K562 (cell line): Measurements from ENCODE around the gene CMTR2. TPM values are rescaled to one million over a fixed set of nuclear protein-coding genes. Genes with fewer than 3 reads are reported as not detected.

Source experiments
- ATAC-seq: fragments of 200-7000 bp; cut with Tn5 transposase; 3 replicates; pipeline ENCODE4 v1.9.1; 2020; ENCODE audit warnings: moderate library complexity
- BruUV-seq: library from RNA; stranded (reverse); fragments of 400-500 nt; replicated peaks from 2 replicates; lab custom pipeline; 2021; lab: Mats Ljungman, UMichigan
- CTCF ChIA-PET: fragments of 300-600 bp; formaldehyde crosslinking; extraction: SDS; loops from one replicate; lab custom pipeline; 2021; ENCODE audit warnings: low intra/inter-chr PET ratio; lab: Yijun Ruan, JAX
- POLR2A ChIA-PET: fragments of 300-600, 350-650 bp; sonication (Branson Sonifier 250); formaldehyde crosslinking; extraction: SDS; loops from one replicate; lab custom pipeline; 2021; ENCODE audit warnings: antibody characterized with exemption, inconsistent platforms; lab: Yijun Ruan, JAX
- DNase-seq, 4 experiments: peaks; one replicate each; pipeline versions ENCODE4 v3.0.0 to v3.0.0-alpha.2; 2011 to 2018; ENCODE audit warnings: low spot score in 3 of 4, mixed read lengths in 3 of 4; ENCODE audit errors: extremely low read depth in 1 of 4
- FAIRE-seq: peaks from 2 replicates; lab custom pipeline; 2011; peaks lifted over from hg19 to GRCh38; lab: Jason Lieb, UNC
- H2AFZ ChIP-seq: 2 replicates; pipeline ENCODE4 v1.6.0; 2011; ENCODE audit warnings: low read depth, low read length, control low read depth, inconsistent platforms
- H3K27ac ChIP-seq: fragments of 200-600 bp; 3 replicates; pipeline ENCODE4 v1.8.0; 2011; ENCODE audit warnings: low read depth, mild to moderate bottlenecking, control low read depth, inconsistent platforms, low read length, moderate library complexity, mixed read lengths; ENCODE audit errors: extremely low read depth
- H3K27me3 ChIP-seq, 2 experiments: fragments of 300-600 bp in 1 of 2; 2 replicates in 1 of 2; 3 replicates in 1 of 2; pipeline versions ENCODE4 v1.6.0 to v1.8.0; 2011; ENCODE audit warnings: inconsistent platforms in 2 of 2, low read length in 2 of 2, mild to moderate bottlenecking in 1 of 2, mixed read lengths in 1 of 2, moderate library complexity in 1 of 2; ENCODE audit not compliant: control insufficient read depth in 2 of 2, insufficient read depth in 2 of 2
- H3K36me3 ChIP-seq: fragments of 300-600 bp; 3 replicates; pipeline ENCODE4 v1.8.0; 2011; ENCODE audit warnings: mild to moderate bottlenecking, low read length, inconsistent platforms; ENCODE audit not compliant: control insufficient read depth, insufficient read depth
- H3K4me1 ChIP-seq, 2 experiments: fragments of 200-600 bp in 1 of 2; replicated peaks in 1 of 2; 2 replicates in 1 of 2; 3 replicates in 1 of 2; pipeline versions ENCODE4 v1.5.1 to v1.8.0; 2011; ENCODE audit warnings: inconsistent platforms in 2 of 2, low read length in 2 of 2, mild to moderate bottlenecking in 1 of 2, mixed read lengths in 1 of 2, moderate library complexity in 1 of 2; ENCODE audit not compliant: control insufficient read depth in 2 of 2, insufficient read depth in 2 of 2
- H3K4me2 ChIP-seq: 2 replicates; pipeline ENCODE4 v1.6.1; 2011; ENCODE audit warnings: low read length, control low read depth, inconsistent platforms, mixed read lengths; ENCODE audit not compliant: insufficient read depth
- H3K4me3 ChIP-seq: fragments of 200-600 bp; sonication (generic), shearing (Covaris generic); 2 replicates; pipeline ENCODE4 v1.5.1; 2016; ENCODE audit warnings: control low read depth, inconsistent platforms
- H3K79me2 ChIP-seq: fragments of 200-600 bp; 3 replicates; pipeline ENCODE4 v1.8.0; 2011; ENCODE audit warnings: low read length, inconsistent platforms; ENCODE audit not compliant: control insufficient read depth, insufficient read depth
- H3K9ac ChIP-seq, 2 experiments: 2 replicates each; pipeline versions ENCODE4 v1.6.0 to v1.6.1; 2011; ENCODE audit warnings: low read depth in 2 of 2, low read length in 2 of 2, control low read depth in 1 of 2, inconsistent platforms in 1 of 2, mild to moderate bottlenecking in 1 of 2, mixed read lengths in 1 of 2; ENCODE audit not compliant: insufficient read depth in 1 of 2
- H3K9me1 ChIP-seq: one replicate; pipeline ENCODE4 v1.6.0; 2011; ENCODE audit warnings: inconsistent platforms, mild to moderate bottlenecking, low read length, moderate library complexity; ENCODE audit not compliant: control insufficient read depth, insufficient read depth
- H3K9me3 ChIP-seq: replicated peaks from 2 replicates; pipeline ENCODE4 v1.5.1; 2011; ENCODE audit warnings: low read depth, low read length, inconsistent platforms; ENCODE audit not compliant: control insufficient read depth, insufficient read depth
- H4K20me1 ChIP-seq: replicated peaks from 2 replicates; pipeline ENCODE4 v1.6.1; 2011; ENCODE audit warnings: low read length, inconsistent platforms, mixed read lengths; ENCODE audit not compliant: control insufficient read depth, insufficient read depth
- CHD1 ChIP-seq: fragments of 200-600 bp; sonication (generic); IDR thresholded peaks from one replicate; pipeline ENCODE4 v1.6.1; 2012; ENCODE audit warnings: mild to moderate bottlenecking, moderate library complexity, low read length, inconsistent platforms
- HMG20A ChIP-seq: fragments of 450-650 bp; formaldehyde crosslinking; conservative IDR thresholded peaks from 2 replicates; pipeline ENCODE4 v1.4.0; 2020; ENCODE audit warnings: mild to moderate bottlenecking, mixed read lengths
- IRF2 ChIP-seq: sonication (generic); formaldehyde crosslinking; IDR thresholded peaks from 2 replicates; pipeline ENCODE4 v1.8.1; 2022; ENCODE audit warnings: mild to moderate bottlenecking, missing genetic modification reagents
- KLF13 ChIP-seq: fragments of 450-650 bp; IDR thresholded peaks from 2 replicates; pipeline ENCODE4 v1.6.1; 2016; ENCODE audit warnings: missing genetic modification characterization, low read depth, mild to moderate bottlenecking, missing compliant biosample characterization, moderate library complexity, borderline replicate concordance
- NR2F6 ChIP-seq: fragments of 450-650 bp; formaldehyde crosslinking; IDR thresholded peaks from 2 replicates; pipeline ENCODE4 v1.4.0; 2020; ENCODE audit warnings: mild to moderate bottlenecking
- POLR2H ChIP-seq: IDR thresholded peaks from 2 replicates; pipeline ENCODE4 v1.6.1; 2016; ENCODE audit warnings: missing genetic modification characterization, low read depth, mild to moderate bottlenecking, control low read depth, missing compliant biosample characterization, moderate library complexity
- RFX7 ChIP-seq: fragments of 250-450 bp; sonication (Bioruptor Pico); IDR thresholded peaks from 2 replicates; pipeline ENCODE4 v1.5.1; 2021; ENCODE audit warnings: mild to moderate bottlenecking
- SLC30A9 ChIP-seq: fragments of 250-450 bp; sonication (Bioruptor Pico); IDR thresholded peaks from 2 replicates; pipeline ENCODE4 v1.8.0; 2022; ENCODE audit warnings: mild to moderate bottlenecking, moderate library complexity
- SMARCE1 ChIP-seq: fragments of 450-650 bp; IDR thresholded peaks from 2 replicates; pipeline ENCODE4 v1.7.1; 2016; ENCODE audit warnings: mild to moderate bottlenecking
- SOX6 ChIP-seq: fragments of 450-650 bp; IDR thresholded peaks from 2 replicates; pipeline ENCODE4 v1.6.1; 2014; ENCODE audit warnings: mild to moderate bottlenecking
- STAT5B ChIP-seq: fragments of 250-450 bp; sonication (Bioruptor Pico); IDR thresholded peaks from 2 replicates; pipeline ENCODE4 v1.8.0; 2021; ENCODE audit warnings: mild to moderate bottlenecking, inconsistent platforms
- ZBTB40 ChIP-seq, 2 experiments: fragments of 450-650 bp in 1 of 2; sonication (generic) in 1 of 2; formaldehyde crosslinking in 1 of 2; IDR thresholded peaks; 2 replicates each; pipeline versions ENCODE4 v1.7.1 to v1.9.0; 2016 to 2022; ENCODE audit warnings: inconsistent platforms in 1 of 2, mild to moderate bottlenecking in 1 of 2, missing genetic modification reagents in 1 of 2
- WGBS: fragments of 100-300 bp; shearing (Covaris generic); methylation state at CpG from one replicate; pipeline ENCODE4 v1.1.6; 2016; ENCODE audit warnings: low coverage, mixed read lengths; ENCODE audit not compliant: insufficient coverage; ENCODE audit errors: missing lambda C conversion rate; 5-methylcytosine and 5-hydroxymethylcytosine counted together
- in situ Hi-C: fragments of 300-500 bp; cut with MboI; formaldehyde crosslinking; loops from 4 replicates; pipeline ENCODE4 v1.15.0; 2018; ENCODE audit warnings: inconsistent platforms, mixed read lengths
- intact Hi-C: fragments of 100-400 bp; cut with micrococcal nuclease; formaldehyde crosslinking; loops from 2 replicates; pipeline ENCODE4 v1.14.2; 2022
- polyA plus RNA-seq, 8 experiments: library from polyadenylated mRNA; depleted of rRNA in 4 of 8; stranded (reverse) in 5 of 8; unstranded in 3 of 8; fragments of >200 nt; fragmentation: Nextera tagmentation in 2 of 8; fragmentation: Illumina TruSeq in 1 of 8; extraction: Ambion mirVana in 2 of 8; extraction: Trizol in 1 of 8; gene quantifications; 2 replicates each; pipeline versions ENCODE4 v1.2.1 to v1.2.3, GENCODE V29; 2011 to 2014; ENCODE audit warnings: inconsistent platforms in 1 of 8, missing spikeins in 1 of 8
- total RNA-seq, 7 experiments: library from RNA; depleted of rRNA in 6 of 7; stranded (reverse); fragments of >200 nt in 6 of 7; fragmentation: Illumina TruSeq in 2 of 7; extraction: Trizol in 2 of 7; gene quantifications; 2 replicates each; pipeline versions ENCODE4 v1.2.1 to v1.2.3, GENCODE V29; 2011 to 2021; ENCODE audit warnings: low replicate concordance in 1 of 7

The CMTR2 gene
- total and polyA plus RNA-seq, 9 of the 15 experiments (the other 6 are each of a cell fraction or from before 2014, with no cell fraction given): 4.6 to 24.8 (median 12.7) TPM

GRCh38 chr16:71319999-71320398, 30.8 kb upstream of the CMTR2 start:
- no peak overlapping the region for H3K27ac ChIP-seq
- no peak overlapping the region for H3K4me2 ChIP-seq
- no peak for ATAC-seq
- H3K27me3 ChIP-seq: no peaks in the 10 kb centered on the region; a peak in 2 of 5 replicates
- intact Hi-C loops (no loop called here), in situ Hi-C loops (no loop called here)
- TF ChIP-seq SOX6 (no peak), NR2F6 (no peak), HMG20A (CRISPR knock-in tag) (no peak), SMARCE1 (no peak), KLF13 (tag) (no peak), IRF2 (CRISPR knock-in tag) (no peak), RFX7 (no peak), POLR2H (tag) (no peak), CHD1 (no peak), STAT5B (no peak), ZBTB40 (IDR thresholded peaks at IDR 0.05) (no peak), ZBTB40 (CRISPR knock-in tag; IDR thresholded peaks at IDR 0.05) (no peak), SLC30A9 (CRISPR knock-in tag) (no peak)
- no peaks in the 10 kb centered on the region for H3K9me1 ChIP-seq
- H2AFZ ChIP-seq: no peak overlapping the region
- CTCF ChIA-PET: no interaction called here
- FAIRE-seq: no peak
- H3K36me3 ChIP-seq: no peaks in the 10 kb centered on the region
- no TSS peak for BruUV-seq
- H3K9me3 ChIP-seq: no peaks in the 10 kb centered on the region
- H4K20me1 ChIP-seq: no peaks in the 10 kb centered on the region
- DNase-seq: no peak
- H3K9ac ChIP-seq: no peak overlapping the region
- WGBS: 1% methylated on average over 4 of the region's 4 CpGs
- H3K4me3 ChIP-seq: no peak overlapping the region
- no peaks in the 10 kb centered on the region for H3K79me2 ChIP-seq
- POLR2A ChIA-PET: no interaction called here
- no peaks in the 10 kb centered on the region for H3K4me1 ChIP-seq
